Hepatocyte (in vitro differentiated cells): Measurements from ENCODE around the gene FAM20C. TPM values are rescaled to one million over a fixed set of nuclear protein-coding genes. Genes with fewer than 3 reads are reported as not detected.

Source experiments
- DNase-seq: peaks from one replicate; pipeline ENCODE4 v3.0.0-alpha.2; 2016; ENCODE audit warnings: low spot score
- H2AFZ ChIP-seq: fragments of 200-600 bp; sonication (generic); 2 replicates; pipeline ENCODE4 v1.6.0; 2016; ENCODE audit warnings: antibody characterized with exemption, mild to moderate bottlenecking
- H3K27ac ChIP-seq: fragments of 200-600 bp; sonication (generic); 2 replicates; pipeline ENCODE4 v1.5.1; 2016; ENCODE audit warnings: mild to moderate bottlenecking
- H3K27me3 ChIP-seq: fragments of 200-600 bp; sonication (generic); 2 replicates; pipeline ENCODE4 v1.6.1; 2016
- H3K36me3 ChIP-seq: fragments of 200-600 bp; sonication (generic); replicated peaks from 2 replicates; pipeline ENCODE4 v1.5.1; 2016; ENCODE audit warnings: low read depth; ENCODE audit not compliant: insufficient read depth
- H3K4me1 ChIP-seq: fragments of 200-600 bp; sonication (generic); 2 replicates; pipeline ENCODE4 v1.5.1; 2016; ENCODE audit warnings: mild to moderate bottlenecking, moderate library complexity; ENCODE audit not compliant: insufficient read depth
- H3K4me2 ChIP-seq: fragments of 200-600 bp; sonication (generic); 2 replicates; pipeline ENCODE4 v1.6.0; 2016
- H3K4me3 ChIP-seq: fragments of 200-600 bp; sonication (generic); 2 replicates; pipeline ENCODE4 v1.5.1; 2016; ENCODE audit warnings: mild to moderate bottlenecking
- H3K79me2 ChIP-seq: fragments of 200-600 bp; sonication (generic); 2 replicates; pipeline ENCODE4 v1.6.0; 2017; ENCODE audit warnings: mild to moderate bottlenecking
- H3K9me2 ChIP-seq: fragments of 200-600 bp; sonication (generic); replicated peaks from 2 replicates; pipeline ENCODE4 v1.6.0; 2017; ENCODE audit warnings: mild to moderate bottlenecking; ENCODE audit not compliant: insufficient read depth
- H3K9me3 ChIP-seq: fragments of 200-600 bp; sonication (generic); 2 replicates; pipeline ENCODE4 v1.5.1; 2016; ENCODE audit warnings: low read depth, mild to moderate bottlenecking
- H4K20me1 ChIP-seq: fragments of 200-600 bp; sonication (generic); 2 replicates; pipeline ENCODE4 v1.6.0; 2016; ENCODE audit warnings: mild to moderate bottlenecking; ENCODE audit not compliant: insufficient read depth, poor library complexity, severe bottlenecking
- EZH2 ChIP-seq: fragments of 200-600 bp; sonication (generic); IDR thresholded peaks from 2 replicates; pipeline ENCODE4 v1.6.1; 2016; ENCODE audit warnings: antibody characterized with exemption, mild to moderate bottlenecking, borderline replicate concordance
- EZH2phosphoT487 ChIP-seq: fragments of 200-600 bp; sonication (generic); IDR thresholded peaks from one replicate; pipeline ENCODE4 v1.6.1; 2018; ENCODE audit warnings: antibody characterized with exemption, mild to moderate bottlenecking, low read depth, moderate library complexity; ENCODE audit not compliant: unreplicated experiment, severe bottlenecking
- WGBS: methylation state at CpG from one replicate; pipeline ENCODE4 v1.1.6; 2016; ENCODE audit warnings: low lambda C conversion rate; ENCODE audit errors: missing lambda C conversion rate; 5-methylcytosine and 5-hydroxymethylcytosine counted together
- polyA plus RNA-seq: library from polyadenylated mRNA; unstranded; fragments of >200 nt; fragmentation: Nextera tagmentation; extraction: Ambion mirVana; gene quantifications from 2 replicates; pipeline ENCODE4 v1.2.1, GENCODE V29; 2016
- total RNA-seq: library from RNA; depleted of rRNA; stranded (reverse); fragments of >200 nt; gene quantifications from 2 replicates; pipeline ENCODE4 v1.2.3, GENCODE V29; 2014
- TF ChIP-seq, protein P1 (sequence below): fragments of 200-600 bp; sonication (generic); IDR thresholded peaks from 2 replicates; pipeline ENCODE4 v1.5.1; 2016; ENCODE audit warnings: antibody characterized with exemption, mild to moderate bottlenecking; ENCODE audit not compliant: poor library complexity

FAM20C gene
- total and polyA plus RNA-seq, 2 experiments from 2014 or later, result 24.4 to 42.5 TPM

DNA sequence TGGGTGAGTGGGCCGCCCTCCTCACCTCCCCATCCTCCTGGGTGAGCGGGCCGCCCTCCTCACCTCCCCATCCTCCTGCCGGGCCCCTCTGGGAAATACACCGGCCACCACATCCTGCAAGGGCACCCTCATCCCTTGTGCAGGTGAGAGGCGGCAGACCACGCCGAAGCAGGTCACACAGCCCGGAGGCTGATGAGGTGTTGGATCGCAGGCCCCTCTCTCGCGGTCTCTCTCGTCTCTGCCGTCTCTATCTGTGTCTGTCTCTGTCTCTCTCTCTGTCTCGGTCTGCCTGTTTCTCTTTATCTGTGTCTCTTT is 66.8 kb downstream of the FAM20C start:
- Histone ChIP-seq H3K27me3 (no peaks in the 10 kb centered on the region), H3K4me2 (no peak overlapping the region), H2AFZ (no peak overlapping the region), H3K4me3 (no peak overlapping the region), H3K36me3 (no peaks in the 10 kb centered on the region), H3K9me3 (no peaks in the 10 kb centered on the region), H3K27ac (no peak overlapping the region), H4K20me1 (no peaks in the 10 kb centered on the region), H3K9me2 (no peaks in the 10 kb centered on the region), H3K79me2 (no peaks in the 10 kb centered on the region), H3K4me1 (no peaks in the 10 kb centered on the region)
- WGBS, result 98% methylated on average over 14 of the region's 15 CpGs
- no peak for TF ChIP-seq EZH2
- TF ChIP-seq, protein P1, sequence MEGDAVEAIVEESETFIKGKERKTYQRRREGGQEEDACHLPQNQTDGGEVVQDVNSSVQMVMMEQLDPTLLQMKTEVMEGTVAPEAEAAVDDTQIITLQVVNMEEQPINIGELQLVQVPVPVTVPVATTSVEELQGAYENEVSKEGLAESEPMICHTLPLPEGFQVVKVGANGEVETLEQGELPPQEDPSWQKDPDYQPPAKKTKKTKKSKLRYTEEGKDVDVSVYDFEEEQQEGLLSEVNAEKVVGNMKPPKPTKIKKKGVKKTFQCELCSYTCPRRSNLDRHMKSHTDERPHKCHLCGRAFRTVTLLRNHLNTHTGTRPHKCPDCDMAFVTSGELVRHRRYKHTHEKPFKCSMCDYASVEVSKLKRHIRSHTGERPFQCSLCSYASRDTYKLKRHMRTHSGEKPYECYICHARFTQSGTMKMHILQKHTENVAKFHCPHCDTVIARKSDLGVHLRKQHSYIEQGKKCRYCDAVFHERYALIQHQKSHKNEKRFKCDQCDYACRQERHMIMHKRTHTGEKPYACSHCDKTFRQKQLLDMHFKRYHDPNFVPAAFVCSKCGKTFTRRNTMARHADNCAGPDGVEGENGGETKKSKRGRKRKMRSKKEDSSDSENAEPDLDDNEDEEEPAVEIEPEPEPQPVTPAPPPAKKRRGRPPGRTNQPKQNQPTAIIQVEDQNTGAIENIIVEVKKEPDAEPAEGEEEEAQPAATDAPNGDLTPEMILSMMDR, result no peak
- no peak for DNase-seq

DNA sequence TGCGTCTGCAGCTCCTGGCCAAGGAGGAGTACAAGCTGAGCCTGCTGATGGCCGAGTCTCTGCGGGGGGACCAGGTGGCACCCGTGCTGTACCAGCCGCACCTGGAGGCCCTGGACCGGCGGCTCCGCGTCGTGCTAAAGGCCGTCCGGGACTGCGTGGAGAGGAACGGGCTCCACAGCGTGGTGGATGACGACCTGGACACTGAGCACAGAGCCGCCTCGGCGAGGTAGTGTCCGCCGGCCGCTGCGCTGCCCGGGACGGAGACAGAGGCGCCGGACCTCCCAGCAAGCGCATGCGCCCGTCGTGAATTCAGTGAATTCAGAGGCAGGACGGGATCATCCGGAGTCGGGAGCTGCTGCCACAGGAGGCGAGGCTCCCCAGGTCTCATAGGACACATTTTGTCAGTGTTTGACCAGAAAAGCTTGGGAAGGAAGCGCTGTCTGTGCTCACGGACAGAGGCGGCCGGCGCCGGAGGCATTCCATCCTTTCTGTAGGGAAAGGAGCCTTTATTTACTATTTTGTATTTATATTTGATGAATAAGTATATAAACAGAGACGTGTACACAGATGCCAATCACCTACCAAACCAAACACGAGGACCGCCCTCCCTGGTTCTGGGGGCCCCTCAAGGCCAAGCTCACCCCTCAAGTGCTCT is 67.5 kb downstream of the FAM20C start:
- Histone ChIP-seq H3K4me2 (no peak overlapping the region), H3K9me3 (no peaks in the 10 kb centered on the region), H3K36me3 (no peaks in the 10 kb centered on the region), H3K79me2 (no peaks in the 10 kb centered on the region), H3K4me1 (no peaks in the 10 kb centered on the region), H2AFZ (no peak overlapping the region), H3K9me2 (no peaks in the 10 kb centered on the region), H3K27ac (no peak overlapping the region), H4K20me1 (no peaks in the 10 kb centered on the region), H3K4me3 (no peak overlapping the region), H3K27me3 (no peaks in the 10 kb centered on the region)
- 96% methylated on average over 43 of the region's 44 CpGs for WGBS
- TF ChIP-seq, protein P1, result no peak
- no peak for TF ChIP-seq EZH2
- no peak for TF ChIP-seq EZH2phosphoT487
- no peak for DNase-seq

DNA sequence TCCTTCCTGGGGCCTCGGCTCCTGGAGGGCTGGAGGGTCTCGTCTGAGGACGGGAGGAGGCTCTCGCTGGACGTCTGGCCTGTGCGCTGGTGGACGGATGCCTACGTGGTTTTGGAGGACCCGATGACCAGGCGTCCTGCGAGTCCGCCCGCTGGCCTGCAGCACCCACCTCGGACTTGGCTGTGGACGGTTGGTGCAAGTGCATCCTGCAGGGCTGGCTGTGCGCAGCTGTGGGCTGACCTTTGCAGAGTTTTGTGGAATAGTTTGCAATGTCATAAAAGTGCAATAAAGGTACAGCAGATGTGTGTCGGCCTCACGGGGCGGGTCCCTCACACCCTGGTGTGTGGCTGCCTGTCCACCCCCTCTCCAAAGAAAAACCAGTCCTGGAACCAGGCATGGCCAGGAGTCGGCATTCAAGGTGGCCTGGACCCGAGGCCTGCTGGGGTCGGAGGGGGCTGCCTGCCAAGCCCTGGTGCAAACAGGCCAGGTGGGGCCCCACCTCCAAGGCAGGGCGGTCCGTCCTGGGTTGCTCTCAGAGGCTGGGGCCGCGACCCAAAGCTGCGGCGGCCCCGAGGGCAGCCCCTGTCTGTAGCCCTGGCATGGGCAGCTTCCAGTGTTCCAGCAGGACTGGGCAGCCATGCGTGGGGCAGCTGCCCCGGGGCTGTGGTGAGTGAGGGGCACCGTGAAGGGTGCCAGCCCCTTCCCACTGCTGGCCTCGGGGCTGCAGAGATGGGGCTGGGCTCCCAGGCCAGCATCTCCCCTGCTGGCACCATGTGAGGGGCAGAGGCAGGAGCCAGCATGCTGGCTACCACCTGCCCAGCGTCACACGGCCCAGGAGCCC is 68.3 kb downstream of the FAM20C start:
- no peak overlapping the region for H3K4me3 ChIP-seq
- no peak overlapping the region for H3K4me2 ChIP-seq
- TF ChIP-seq, protein P1, result no peak
- TF ChIP-seq EZH2, result no peak
- H3K27me3 ChIP-seq, result no peaks in the 10 kb centered on the region
- no peaks in the 10 kb centered on the region for H3K9me3 ChIP-seq
- WGBS, result 91% methylated on average over 32 of the region's 35 CpGs
- H3K9me2 ChIP-seq, result no peaks in the 10 kb centered on the region
- no peaks in the 10 kb centered on the region for H3K36me3 ChIP-seq
- no peaks in the 10 kb centered on the region for H3K79me2 ChIP-seq
- no peaks in the 10 kb centered on the region for H4K20me1 ChIP-seq
- DNase-seq, result no peak
- H3K4me1 ChIP-seq, result no peaks in the 10 kb centered on the region
- H3K27ac ChIP-seq, result no peak overlapping the region
- H2AFZ ChIP-seq, result no peak overlapping the region
